Natural killer cell (primary cell): ENCODE measurements around the gene KLHL35. TPM values are rescaled to one million over a fixed set of nuclear protein-coding genes. Genes with fewer than 3 reads are reported as not detected.

Experiments
- ATAC-seq, 3 donors: fragments of 150-1000 bp in 2 of 3; fragments of 200-7000 bp in 1 of 3; cut with Tn5 transposase; 1 replicate in 1 of 3; 2 replicates in 2 of 3; pipeline ENCODE4 v1.10.0; 2021; ENCODE audit warnings: mild to moderate bottlenecking in 2 of 3, moderate library complexity in 2 of 3
- DNase-seq, 2 donors: peaks; one replicate each; pipeline versions ENCODE4 v3.0.0 to v3.0.0-alpha.2; 2013 to 2021; ENCODE audit warnings: mixed read lengths in 1 of 2
- H3K27ac ChIP-seq: one replicate; pipeline ENCODE4 v1.5.1; 2013; ENCODE audit warnings: mild to moderate bottlenecking, low read length
- H3K27me3 ChIP-seq: one replicate; pipeline ENCODE4 v1.6.1; 2013; ENCODE audit warnings: low read length; ENCODE audit not compliant: control insufficient read depth, insufficient read depth
- H3K36me3 ChIP-seq: one replicate; pipeline ENCODE4 v1.6.1; 2013; ENCODE audit warnings: low read length; ENCODE audit not compliant: control insufficient read depth, insufficient read depth
- H3K4me1 ChIP-seq: one replicate; pipeline ENCODE4 v1.6.1; 2013; ENCODE audit warnings: low read length; ENCODE audit not compliant: control insufficient read depth, insufficient read depth
- H3K4me3 ChIP-seq: one replicate; pipeline ENCODE4 v1.5.1; 2013; ENCODE audit warnings: low read length
- H3K9me3 ChIP-seq: one replicate; pipeline ENCODE4 v1.6.1; 2013; ENCODE audit warnings: low read length; ENCODE audit not compliant: control insufficient read depth, insufficient read depth
- H3K27ac Mint-ChIP-seq, 2 donors: one replicate each; pipeline ENCODE4 v1.8.0; 2022; ENCODE audit warnings: mild to moderate bottlenecking in 2 of 2, mixed read lengths in 2 of 2, moderate library complexity in 1 of 2
- H3K27me3 Mint-ChIP-seq, 2 donors: one replicate each; pipeline ENCODE4 v1.8.0; 2022; ENCODE audit warnings: low read depth in 2 of 2, mixed read lengths in 2 of 2
- H3K36me3 Mint-ChIP-seq: one replicate; pipeline ENCODE4 v1.8.0; 2022; ENCODE audit warnings: mixed read lengths
- H3K4me1 Mint-ChIP-seq, 2 donors: one replicate each; pipeline ENCODE4 v1.8.0; 2022; ENCODE audit warnings: mixed read lengths in 2 of 2
- H3K4me3 Mint-ChIP-seq: one replicate; pipeline ENCODE4 v1.8.0; 2022; ENCODE audit warnings: mild to moderate bottlenecking, moderate library complexity, mixed read lengths
- H3K9me3 Mint-ChIP-seq, 2 donors: one replicate each; pipeline ENCODE4 v1.8.0; 2022; ENCODE audit warnings: mixed read lengths in 2 of 2
- CTCF ChIP-seq: fragments of 200-600 bp; IDR thresholded peaks from one replicate; pipeline ENCODE4 v1.8.0; 2022; ENCODE audit warnings: antibody characterized with exemption
- WGBS: methylation state at CpG from one replicate; pipeline ENCODE4 v1.1.7; 2013; ENCODE audit warnings: missing lambda C conversion rate; ENCODE audit not compliant: insufficient coverage; 5-methylcytosine and 5-hydroxymethylcytosine counted together
- intact Hi-C: fragments of 100-400 bp; cut with micrococcal nuclease; formaldehyde crosslinking; loops from one replicate; pipeline ENCODE4 v1.14.2; 2022
- total RNA-seq, 4 donors: library from RNA; stranded (reverse); fragments of 120-200 nt in 1 of 4; gene quantifications; one replicate each; pipeline versions ENCODE4 v1.2.3 to v1.2.4, GENCODE V29; 2013 to 2022

The KLHL35 gene
- total RNA-seq, 3 donors from 2014 or later (not counting 1 experiment from before 2014, with no cell fraction given), result 0.40 to 0.93 (median 0.54) TPM

GRCh38 chr11:75467311-75467710 lies 34.3 kb upstream of the KLHL35 start:
- H3K9me3 Mint-ChIP-seq, result no peaks in the 10 kb centered on the region

DNA sequence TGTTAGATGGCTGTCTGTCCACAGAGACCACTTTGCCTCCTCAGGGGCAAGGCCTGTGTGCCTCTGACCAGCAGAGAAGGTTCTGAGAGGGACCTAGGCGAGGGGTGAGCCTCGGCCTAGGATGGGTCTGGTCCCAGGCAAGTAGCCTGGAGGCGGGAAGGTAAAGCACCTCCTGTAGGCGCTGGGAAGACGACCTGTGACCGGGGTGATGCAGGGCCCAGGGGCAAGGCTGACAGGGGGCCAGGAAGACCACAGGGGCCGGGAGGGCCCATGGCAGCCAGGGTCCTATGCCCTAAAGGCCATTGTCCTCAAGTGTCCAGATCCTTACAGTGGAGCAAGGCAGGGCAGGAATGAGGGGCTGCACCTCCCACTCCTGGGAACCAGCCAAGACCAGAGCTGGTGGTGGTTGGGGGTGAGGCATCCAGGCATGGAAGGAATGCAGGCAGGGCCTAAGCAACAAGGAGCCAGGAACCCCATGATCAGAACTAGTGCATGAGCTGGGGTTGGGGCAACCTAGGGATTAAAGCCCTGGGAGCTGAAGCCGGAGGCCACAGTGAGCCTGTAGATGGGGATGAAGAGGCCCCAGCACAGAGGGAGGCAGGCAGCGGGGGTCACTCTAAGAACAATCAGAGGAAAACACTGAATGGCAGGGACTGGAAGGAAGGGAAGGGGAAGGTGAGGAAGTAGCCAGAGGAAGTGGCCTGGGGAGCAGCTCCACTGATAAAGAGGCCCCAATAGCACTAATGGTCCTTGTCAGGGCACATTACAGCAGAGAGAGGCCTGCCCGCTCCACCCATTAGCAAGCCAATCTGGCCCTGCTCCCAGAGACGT lies 32.9 kb upstream of the KLHL35 start:
- Mint-ChIP-seq H3K9me3 (no peaks in the 10 kb centered on the region), H3K4me1 (peaks cover 0 to 5% of the 10 kb centered on the region in 2 donors)

More at GRCh38 chr11:75467311-75467710, 34.3 kb upstream of the KLHL35 start:
- no peak overlapping the region for H3K27ac Mint-ChIP-seq
- DNase-seq, result no peak
- Histone ChIP-seq H3K27me3 (no peaks in the 10 kb centered on the region), H3K27ac (no peak overlapping the region), H3K4me3 (no peak overlapping the region), H3K4me1 (no peaks in the 10 kb centered on the region), H3K9me3 (no peaks in the 10 kb centered on the region), H3K36me3 (no peaks in the 10 kb centered on the region)
- H3K36me3 Mint-ChIP-seq, result no peaks in the 10 kb centered on the region
- TF ChIP-seq CTCF, result no peak
- H3K27me3 Mint-ChIP-seq, result no peaks in the 10 kb centered on the region
- WGBS, result 90% methylated on average over 7 of the region's 8 CpGs
- no peak for ATAC-seq
- intact Hi-C loops, result no loop called here
- no peak overlapping the region for H3K4me3 Mint-ChIP-seq
- H3K4me1 Mint-ChIP-seq, result peaks cover 0 to 5% of the 10 kb centered on the region in 2 donors

GRCh38 chr11:75463106-75463774 lies 30.2 kb upstream of the KLHL35 start:
- Mint-ChIP-seq H3K27ac (no peak overlapping the region), H3K4me1 (peaks cover 0 to 5% of the 10 kb centered on the region in 2 donors), H3K27me3 (no peaks in the 10 kb centered on the region), H3K4me3 (no peak overlapping the region), H3K9me3 (no peaks in the 10 kb centered on the region), H3K36me3 (no peaks in the 10 kb centered on the region)
- ATAC-seq (no peak), DNase-seq (no peak)
- H3K36me3 ChIP-seq, result no peaks in the 10 kb centered on the region
- no peaks in the 10 kb centered on the region for H3K9me3 ChIP-seq
- WGBS, result 78% methylated on average over 11 of the region's 11 CpGs
- no peak for TF ChIP-seq CTCF
- H3K27ac ChIP-seq, result no peak overlapping the region
- H3K4me3 ChIP-seq, result no peak overlapping the region
- intact Hi-C loops, result no loop called here
- no peaks in the 10 kb centered on the region for H3K27me3 ChIP-seq
- H3K4me1 ChIP-seq, result no peaks in the 10 kb centered on the region

More for the DNA sequence above, 32.9 kb upstream of the KLHL35 start:
- no peaks in the 10 kb centered on the region for H3K27me3 Mint-ChIP-seq
- no peaks in the 10 kb centered on the region for H3K36me3 Mint-ChIP-seq
- no peak overlapping the region for H3K27ac ChIP-seq
- H3K36me3 ChIP-seq, result no peaks in the 10 kb centered on the region
- no peak for TF ChIP-seq CTCF
- no peak for ATAC-seq
- no peak overlapping the region for H3K4me3 Mint-ChIP-seq
- peak overlapping the region in 1 of 2 donors; percentile 31 for H3K27ac Mint-ChIP-seq
- no peaks in the 10 kb centered on the region for H3K27me3 ChIP-seq
- intact Hi-C loops, result no loop called here
- H3K4me3 ChIP-seq, result no peak overlapping the region
- no peaks in the 10 kb centered on the region for H3K9me3 ChIP-seq
- no peak for DNase-seq
- WGBS, result 93% methylated on average over 10 of the region's 11 CpGs
- no peaks in the 10 kb centered on the region for H3K4me1 ChIP-seq
